Measurements from ENCODE around the gene USP5.
A peak's percentile ranks its signal among the peaks of the same experiment; 100 is the strongest.

DNA sequence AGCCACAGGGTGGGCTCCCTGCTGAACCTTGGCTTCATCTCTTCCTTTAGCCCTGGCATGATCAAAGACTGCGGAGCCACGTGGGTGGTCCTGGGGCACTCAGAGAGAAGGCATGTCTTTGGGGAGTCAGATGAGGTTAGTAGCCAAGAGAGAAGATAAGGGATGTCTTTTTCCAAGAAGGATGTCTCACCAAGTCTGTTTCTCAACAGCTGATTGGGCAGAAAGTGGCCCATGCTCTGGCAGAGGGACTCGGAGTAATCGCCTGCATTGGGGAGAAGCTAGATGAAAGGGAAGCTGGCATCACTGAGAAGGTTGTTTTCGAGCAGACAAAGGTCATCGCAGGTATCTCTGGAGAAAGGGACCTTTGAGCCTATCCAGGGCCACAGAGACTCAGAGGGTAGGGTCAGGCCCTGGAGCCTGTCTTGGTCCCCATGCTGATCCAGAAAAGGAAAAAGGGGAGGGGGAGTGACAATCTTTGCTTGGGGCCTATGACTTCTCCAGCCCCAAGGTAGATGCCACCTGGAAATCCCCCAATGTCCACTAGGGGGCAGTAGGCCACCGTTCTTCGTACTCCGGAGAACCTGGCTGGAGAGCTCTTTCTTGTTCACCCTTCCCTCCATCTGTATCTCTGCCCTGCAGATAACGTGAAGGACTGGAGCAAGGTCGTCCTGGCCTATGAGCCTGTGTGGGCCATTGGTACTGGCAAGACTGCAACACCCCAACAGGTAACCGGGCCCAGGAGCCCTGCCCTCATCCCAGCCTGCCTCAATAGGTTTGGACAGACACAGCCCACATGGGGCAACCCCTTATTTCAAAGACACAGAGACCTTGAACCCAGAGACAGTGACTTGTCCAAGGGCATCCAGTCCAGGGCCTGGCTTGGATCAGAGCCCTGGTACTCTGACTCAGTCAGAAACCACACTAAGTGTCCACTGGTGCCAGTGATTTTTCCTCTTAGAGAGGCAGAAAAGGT, 17.4 kb downstream of the USP5 start:
- TF ChIP-seq CTCF (IDR thresholded peaks at IDR 0.05) (peak; percentile 85 to 94 (median 92)), POLR2A (IDR thresholded peaks at IDR 0.05) (no peak)
